ENCODE data around the gene OGFOD3. TPM values are rescaled to one million over a fixed set of nuclear protein-coding genes. Genes with fewer than 3 reads are reported as not detected.
A peak's percentile ranks its signal among the peaks of the same experiment; 100 is the strongest.
"Not testable (repeated sequence)": the region's sequence is repeated elsewhere in the genome, so short reads cannot be mapped to it uniquely, and the experiment has no call there.

The OGFOD3 gene
- total and polyA plus RNA-seq, 12 donors = 17.9 to 131 (median 42.0) TPM

DNA sequence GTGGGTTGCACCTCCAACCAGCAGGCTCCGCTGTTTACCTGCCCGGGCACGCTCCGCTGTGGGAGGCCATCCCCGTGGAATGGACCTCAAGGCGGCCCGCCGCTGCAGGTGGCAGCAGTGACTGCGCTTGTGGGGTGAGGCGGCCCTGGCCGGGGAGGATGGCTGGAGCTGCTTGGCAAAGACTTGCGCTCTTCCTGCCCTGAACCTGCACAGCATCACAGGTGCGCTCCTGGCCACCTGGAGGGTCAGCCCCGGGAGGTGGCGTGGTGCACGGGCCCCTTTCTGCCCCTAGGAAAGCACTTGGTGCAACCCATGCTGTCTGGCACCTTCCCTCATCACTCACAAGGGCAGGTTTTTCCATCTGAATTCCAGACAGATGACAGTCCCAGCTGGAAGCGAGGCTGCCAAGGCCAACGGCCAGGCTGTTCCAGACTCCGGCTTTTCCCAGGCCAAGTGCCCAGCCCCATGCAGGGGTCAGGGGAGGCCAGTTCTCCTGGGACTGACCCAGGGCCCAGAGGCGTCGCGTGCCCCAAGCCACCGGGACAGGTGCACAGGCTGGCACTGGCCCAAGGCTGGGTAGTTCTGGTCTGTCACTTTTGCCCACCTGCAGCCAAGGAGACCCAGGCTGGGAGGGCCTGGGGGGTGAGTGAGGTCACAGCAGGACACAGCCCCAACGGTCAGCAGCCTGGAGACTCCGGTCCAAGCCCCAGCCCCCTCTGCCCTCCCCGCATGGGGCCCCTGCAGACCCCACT lies 33.5 kb downstream of the OGFOD3 start:
- DNase-seq = peak; percentile 73 to 92 (median 86)
- H3K27ac ChIP-seq = peak overlapping the region in 2 of 5 donors; percentile 35 to 51
- no peak for TF ChIP-seq POLR2A (IDR thresholded peaks at IDR 0.05)
- TF ChIP-seq, protein P1, sequence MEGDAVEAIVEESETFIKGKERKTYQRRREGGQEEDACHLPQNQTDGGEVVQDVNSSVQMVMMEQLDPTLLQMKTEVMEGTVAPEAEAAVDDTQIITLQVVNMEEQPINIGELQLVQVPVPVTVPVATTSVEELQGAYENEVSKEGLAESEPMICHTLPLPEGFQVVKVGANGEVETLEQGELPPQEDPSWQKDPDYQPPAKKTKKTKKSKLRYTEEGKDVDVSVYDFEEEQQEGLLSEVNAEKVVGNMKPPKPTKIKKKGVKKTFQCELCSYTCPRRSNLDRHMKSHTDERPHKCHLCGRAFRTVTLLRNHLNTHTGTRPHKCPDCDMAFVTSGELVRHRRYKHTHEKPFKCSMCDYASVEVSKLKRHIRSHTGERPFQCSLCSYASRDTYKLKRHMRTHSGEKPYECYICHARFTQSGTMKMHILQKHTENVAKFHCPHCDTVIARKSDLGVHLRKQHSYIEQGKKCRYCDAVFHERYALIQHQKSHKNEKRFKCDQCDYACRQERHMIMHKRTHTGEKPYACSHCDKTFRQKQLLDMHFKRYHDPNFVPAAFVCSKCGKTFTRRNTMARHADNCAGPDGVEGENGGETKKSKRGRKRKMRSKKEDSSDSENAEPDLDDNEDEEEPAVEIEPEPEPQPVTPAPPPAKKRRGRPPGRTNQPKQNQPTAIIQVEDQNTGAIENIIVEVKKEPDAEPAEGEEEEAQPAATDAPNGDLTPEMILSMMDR (IDR thresholded peaks at IDR 0.05) = peak in 1 of 6 experiments; percentile 19
- no peaks in the 10 kb centered on the region for H3K9me3 ChIP-seq (replicated peaks in 1 of 3)
- H3K27me3 ChIP-seq = peaks cover 6% of the 10 kb centered on the region
- no peaks in the 10 kb centered on the region for H3K36me3 ChIP-seq (replicated peaks in 1 of 2)
- WGBS, 4 donors = 25 to 47% (median 32%) methylated on average over 11 to 26 of the region's 26 CpGs; no CpG with 5 or more reads in 1 of the 4 donors
- intact Hi-C loops (cut with DNase I) = no loop called here
- peaks cover 9 to 17% of the 10 kb centered on the region in 2 donors for H3K4me1 ChIP-seq (replicated peaks in 1 of 2)
- H3K4me3 ChIP-seq = no peak overlapping the region

GRCh38 chr17:82384051-82384729 lies 34.2 kb downstream of the OGFOD3 start:
- peak overlapping the region in 1 of 5 donors; percentile 35 for H3K27ac ChIP-seq
- H3K4me1 ChIP-seq (replicated peaks in 1 of 2) = peaks cover 9 to 17% of the 10 kb centered on the region in 2 donors
- no peaks in the 10 kb centered on the region for H3K36me3 ChIP-seq (replicated peaks in 1 of 2)
- WGBS, 4 donors = 61 to 76% (median 67%) methylated on average over 9 to 22 of the region's 22 CpGs
- peaks cover 11% of the 10 kb centered on the region for H3K27me3 ChIP-seq
- intact Hi-C loops (cut with DNase I) = no loop called here
- TF ChIP-seq, protein P1 (IDR thresholded peaks at IDR 0.05) = no peak
- TF ChIP-seq POLR2A (IDR thresholded peaks at IDR 0.05) = no peak
- H3K4me3 ChIP-seq = no peak overlapping the region
- no peaks in the 10 kb centered on the region for H3K9me3 ChIP-seq (replicated peaks in 1 of 3)
- no peak for DNase-seq

DNA sequence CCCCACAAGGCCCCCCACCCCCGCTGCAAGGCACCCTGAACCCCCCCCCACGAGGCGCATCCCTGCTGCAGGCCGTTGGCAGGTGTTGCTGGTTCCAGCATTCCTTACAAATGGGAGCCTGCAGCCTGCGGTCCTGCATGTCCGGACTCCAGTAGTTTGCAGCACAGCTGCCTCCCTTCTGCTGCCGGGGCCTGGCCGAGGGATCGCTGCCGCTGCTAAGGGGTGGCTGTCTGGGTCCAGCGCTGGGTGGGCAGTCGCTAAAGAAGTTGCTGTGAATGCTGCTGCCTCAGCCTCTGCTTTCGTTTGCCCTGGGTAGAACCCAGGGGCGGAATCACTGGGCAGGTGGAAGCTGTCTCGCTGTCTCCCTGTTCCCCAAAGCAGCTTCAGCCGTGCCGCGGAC lies 35.0 kb downstream of the OGFOD3 start:
- H3K27ac ChIP-seq = no peak overlapping the region
- no peaks in the 10 kb centered on the region for H3K36me3 ChIP-seq (replicated peaks in 1 of 2)
- H3K9me3 ChIP-seq (replicated peaks in 1 of 3) = no peaks in the 10 kb centered on the region
- WGBS, 4 donors = 58 to 75% (median 66%) methylated on average over 12 to 18 of the region's 18 CpGs
- DNase-seq = no peak
- peaks cover 11% of the 10 kb centered on the region for H3K27me3 ChIP-seq
- TF ChIP-seq POLR2A (IDR thresholded peaks at IDR 0.05) = no peak
- TF ChIP-seq, protein P1 (IDR thresholded peaks at IDR 0.05) = no peak
- intact Hi-C loops (cut with DNase I) = no loop called here
- peaks cover 9 to 17% of the 10 kb centered on the region in 2 donors for H3K4me1 ChIP-seq (replicated peaks in 1 of 2)
- no peak overlapping the region for H3K4me3 ChIP-seq

GRCh38 chr17:82382933-82383255 lies 35.5 kb downstream of the OGFOD3 start:
- H3K9me3 ChIP-seq (replicated peaks in 1 of 3) = no peaks in the 10 kb centered on the region
- no peak overlapping the region for H3K4me3 ChIP-seq
- DNase-seq = no peak
- peaks cover 9 to 17% of the 10 kb centered on the region in 2 donors for H3K4me1 ChIP-seq (replicated peaks in 1 of 2)
- intact Hi-C loops (cut with DNase I) = no loop called here
- TF ChIP-seq POLR2A (IDR thresholded peaks at IDR 0.05) = no peak
- TF ChIP-seq, protein P1 (IDR thresholded peaks at IDR 0.05) = no peak
- H3K27me3 ChIP-seq = peaks cover 16% of the 10 kb centered on the region
- 73 to 79% (median 77%) methylated on average over 2 to 11 of the region's 11 CpGs for WGBS, 4 donors
- H3K27ac ChIP-seq = no peak overlapping the region
- H3K36me3 ChIP-seq (replicated peaks in 1 of 2) = no peaks in the 10 kb centered on the region

GRCh38 chr17:82382220-82382932 lies 36.0 kb downstream of the OGFOD3 start:
- H3K4me3 ChIP-seq; intact Hi-C loops (cut with DNase I); H3K27ac ChIP-seq; DNase-seq; H3K9me3 ChIP-seq (replicated peaks in 1 of 3); H3K36me3 ChIP-seq (replicated peaks in 1 of 2): not testable (repeated sequence)
- Histone ChIP-seq H3K27me3 (peaks cover 18% of the 10 kb centered on the region), H3K4me1 (replicated peaks in 1 of 2) (peaks cover 9 to 17% of the 10 kb centered on the region in 2 donors)
- WGBS, 4 donors = 82 to 86% (median 83%) methylated on average over 9 to 21 of the region's 21 CpGs

DNA sequence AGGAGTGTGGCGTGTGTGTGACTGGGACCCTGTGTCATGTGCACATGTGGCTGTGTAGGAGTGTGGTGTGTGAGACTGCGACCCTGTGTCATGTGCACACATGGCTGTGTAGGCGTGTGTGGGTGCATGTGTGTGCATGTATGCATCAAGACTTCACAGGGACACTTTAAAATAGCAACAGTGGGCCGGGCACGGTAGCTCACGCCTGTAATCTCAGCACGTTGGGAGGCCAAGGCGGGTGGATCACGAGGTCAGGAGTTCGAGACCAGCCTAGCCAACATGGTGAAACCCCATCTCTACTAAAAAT lies 36.7 kb downstream of the OGFOD3 start:
- DNase-seq; intact Hi-C loops (cut with DNase I); H3K36me3 ChIP-seq (replicated peaks in 1 of 2); H3K9me3 ChIP-seq (replicated peaks in 1 of 3); H3K27ac ChIP-seq; H3K4me3 ChIP-seq: not testable (repeated sequence)
- 53 to 76% (median 71%) methylated on average over 8 to 10 of the region's 10 CpGs for WGBS, 4 donors
- Histone ChIP-seq H3K4me1 (replicated peaks in 1 of 2) (peaks cover 9 to 17% of the 10 kb centered on the region in 2 donors), H3K27me3 (peaks cover 18% of the 10 kb centered on the region)
